ENCODE results near the gene ZNF816.

- no peak for TF ChIP-seq NFRKB (IDR thresholded peaks at IDR 0.05)
- TF ChIP-seq FOXK2 (IDR thresholded peaks at IDR 0.05): no peak
- no peak for TF ChIP-seq SUZ12 (IDR thresholded peaks at IDR 0.05)
- no peak for TF ChIP-seq ZNF384 (IDR thresholded peaks at IDR 0.05)
- TF ChIP-seq SP1 (IDR thresholded peaks at IDR 0.05): no peak
- no peak for TF ChIP-seq ARNT (IDR thresholded peaks at IDR 0.05)
- no peak for TF ChIP-seq ELF4 (IDR thresholded peaks at IDR 0.05)
- no peak for TF ChIP-seq FOXM1 (IDR thresholded peaks at IDR 0.05; ENCODE audit: borderline replicate concordance)
- TF ChIP-seq PKNOX1 (IDR thresholded peaks at IDR 0.05): no peak
Measured at GRCh38 chr19:52943134-52943883, 19.4 kb downstream of the ZNF816 start.
